HS-5 (cell line): ENCODE data around the gene REEP6.

ENCODE experiments used
- DNase-seq: peaks from one replicate; pipeline ENCODE4 v3.0.0-alpha.2; 2012; ENCODE audit warnings: low read depth

Gene REEP6

DNA sequence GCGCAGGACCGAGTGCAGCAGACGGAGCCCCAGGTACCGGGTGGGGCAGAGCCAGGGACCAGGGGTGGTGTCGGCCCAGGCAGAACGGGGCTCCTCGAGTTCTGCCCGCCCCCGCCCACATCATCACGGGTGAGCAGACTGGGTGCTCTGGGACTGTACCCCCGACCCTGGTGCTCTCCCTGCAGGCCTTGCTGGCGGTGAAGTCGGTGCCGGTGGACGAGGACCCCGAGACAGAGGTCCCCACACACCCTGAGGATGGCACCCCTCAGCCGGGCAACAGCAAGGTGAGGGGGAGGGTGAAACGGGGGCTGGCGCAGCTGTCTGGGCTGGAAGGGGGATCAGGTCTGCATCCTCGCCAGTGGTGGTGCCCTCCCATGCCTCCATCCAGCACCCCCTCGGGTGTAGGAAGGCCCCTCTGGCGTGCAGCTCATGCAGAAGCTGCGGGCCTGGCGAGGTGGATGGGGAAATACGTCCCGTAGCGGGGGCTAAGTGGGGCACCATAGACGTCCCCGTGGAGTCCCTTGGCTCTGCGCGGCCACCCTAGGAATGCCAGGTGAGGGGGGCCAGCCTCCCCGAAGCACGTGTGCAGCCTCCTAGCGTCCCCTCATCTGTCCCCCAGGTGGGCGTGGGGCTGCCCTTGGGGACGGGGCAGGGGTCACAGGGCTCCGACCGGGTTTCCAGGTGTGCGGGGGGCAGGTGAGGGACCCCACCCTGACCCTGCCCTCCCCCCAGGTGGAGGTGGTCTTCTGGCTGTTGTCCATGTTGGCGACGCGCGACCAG, 34.7 kb upstream of the REEP6 start:
- no peak for DNase-seq

DNA sequence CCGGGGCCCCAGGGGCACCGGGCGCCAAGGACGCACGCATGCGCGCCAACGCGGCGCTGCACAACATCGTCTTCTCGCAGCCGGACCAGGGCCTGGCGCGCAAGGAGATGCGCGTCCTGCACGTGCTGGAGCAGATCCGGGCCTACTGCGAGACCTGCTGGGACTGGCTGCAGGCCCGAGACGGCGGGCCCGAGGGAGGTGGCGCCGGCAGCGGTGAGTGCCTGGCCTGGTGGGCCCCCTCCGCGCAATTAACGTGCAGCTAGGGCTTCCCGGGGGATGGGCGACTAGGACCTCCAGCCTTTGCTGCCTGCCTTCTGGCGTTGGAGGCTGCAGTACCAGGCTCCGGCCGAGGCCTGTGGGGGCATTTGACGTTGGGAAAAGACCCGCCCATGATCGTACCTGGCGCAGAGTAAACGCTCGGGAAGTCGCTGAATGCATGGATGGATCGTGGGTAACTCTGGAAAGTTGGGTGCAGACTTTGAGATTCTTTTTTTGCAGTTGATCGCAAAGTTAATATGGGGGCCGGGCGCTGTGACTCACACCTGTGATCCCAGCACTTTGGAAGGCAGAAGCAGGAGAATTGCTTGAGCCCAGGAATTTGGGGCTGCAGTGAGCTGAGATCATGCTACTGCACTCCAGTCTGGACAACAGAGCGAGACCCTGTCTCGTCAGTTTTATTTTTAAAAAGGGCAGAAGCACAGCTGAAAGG, 33.8 kb upstream of the REEP6 start:
- no peak for DNase-seq

DNA sequence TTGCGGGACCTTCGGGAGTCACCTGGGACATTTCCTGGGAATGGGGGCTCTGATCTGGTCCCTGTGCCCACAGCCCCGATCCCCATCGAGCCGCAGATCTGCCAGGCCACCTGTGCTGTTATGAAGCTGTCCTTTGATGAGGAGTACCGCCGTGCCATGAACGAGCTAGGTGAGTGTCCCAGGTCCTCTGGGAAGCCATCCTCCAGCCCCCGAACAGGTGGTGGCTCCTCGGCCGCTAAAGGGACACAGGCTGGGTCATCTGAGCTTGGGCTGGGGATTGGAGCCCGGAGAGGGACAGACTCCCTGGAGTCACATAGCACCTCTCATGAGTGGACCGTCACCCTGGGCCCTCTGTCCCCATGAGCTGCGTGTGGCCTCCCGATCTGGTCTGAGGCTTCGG, 33.1 kb upstream of the REEP6 start:
- no peak for DNase-seq

DNA sequence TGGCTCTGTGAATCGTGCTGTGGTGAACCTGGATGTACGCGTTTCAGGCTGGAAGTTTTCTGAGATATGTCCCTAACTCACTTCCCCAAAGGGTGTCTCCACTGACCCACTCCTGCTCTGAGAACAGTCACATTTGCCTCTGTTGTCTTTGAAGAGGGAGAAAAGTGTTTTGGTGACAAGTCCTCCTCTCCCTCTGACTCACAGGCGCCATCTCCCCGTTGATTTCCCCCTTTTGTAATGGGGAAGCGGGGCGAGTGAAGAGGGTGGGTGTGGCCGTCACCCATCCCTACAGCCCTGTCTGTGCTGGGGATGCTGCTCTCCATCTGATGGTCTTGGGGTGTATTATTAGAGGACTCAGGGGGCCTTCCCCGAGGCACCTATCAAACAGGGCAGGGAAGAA, 31.5 kb upstream of the REEP6 start:
- DNase-seq, result no peak

DNA sequence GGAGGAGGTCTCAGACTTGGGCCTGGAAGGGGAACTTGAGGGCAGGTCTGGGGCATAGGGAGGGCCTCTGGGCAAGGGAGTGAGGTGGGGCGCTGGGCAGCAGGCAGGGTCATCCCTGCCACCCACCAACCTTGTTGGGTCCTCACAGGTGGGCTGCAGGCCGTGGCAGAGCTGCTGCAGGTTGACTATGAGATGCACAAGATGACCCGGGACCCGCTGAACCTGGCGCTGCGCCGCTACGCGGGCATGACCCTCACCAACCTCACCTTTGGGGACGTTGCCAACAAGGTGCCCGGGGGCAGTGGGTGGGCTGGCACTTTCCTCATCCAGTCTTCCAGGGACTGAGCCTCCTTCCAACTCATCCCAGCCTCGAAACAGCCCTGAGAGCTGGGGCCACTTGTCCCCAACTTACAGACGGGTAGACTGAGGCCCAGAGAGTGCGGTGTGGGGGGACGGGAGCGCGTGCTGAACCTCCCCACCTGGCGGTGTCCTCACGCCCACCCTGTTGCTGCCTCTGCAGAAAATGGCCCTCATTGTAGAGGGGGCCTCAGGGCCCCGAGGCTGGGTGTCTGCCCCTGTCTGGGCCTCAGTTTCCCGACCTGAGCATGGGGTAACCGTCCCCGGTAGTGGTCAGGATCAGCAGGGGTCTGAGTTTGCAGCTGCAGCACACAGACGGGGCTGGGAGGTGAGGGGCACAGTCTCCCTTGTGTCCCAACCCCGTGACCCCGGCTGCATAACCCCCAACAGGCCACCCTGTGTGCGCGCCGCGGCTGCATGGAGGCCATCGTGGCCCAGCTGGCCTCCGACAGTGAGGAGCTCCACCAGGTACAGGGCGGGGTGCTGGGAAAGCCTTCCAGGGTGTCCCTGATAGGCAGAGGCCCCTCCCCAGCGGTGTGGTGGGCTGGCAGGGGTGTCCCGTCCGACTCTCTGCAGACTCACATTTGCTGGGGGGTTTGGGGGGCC, 30.7 kb upstream of the REEP6 start:
- DNase-seq, result no peak

DNA sequence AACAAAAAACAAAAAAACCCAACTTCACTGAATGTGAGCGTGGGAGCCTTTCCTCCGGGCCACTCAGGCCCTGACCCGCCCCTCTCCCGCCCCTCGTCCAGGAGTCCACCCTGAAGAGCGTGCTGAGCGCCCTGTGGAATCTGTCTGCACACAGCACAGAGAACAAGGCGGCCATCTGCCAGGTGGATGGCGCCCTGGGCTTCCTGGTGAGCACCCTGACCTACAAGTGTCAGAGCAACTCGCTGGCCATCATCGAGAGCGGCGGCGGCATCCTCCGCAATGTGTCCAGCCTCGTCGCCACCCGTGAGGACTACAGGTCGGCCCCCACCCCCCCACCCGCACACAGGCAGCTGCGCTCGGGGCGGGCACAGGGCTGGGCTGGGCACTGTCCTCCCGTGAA, 29.1 kb upstream of the REEP6 start:
- no peak for DNase-seq

DNA sequence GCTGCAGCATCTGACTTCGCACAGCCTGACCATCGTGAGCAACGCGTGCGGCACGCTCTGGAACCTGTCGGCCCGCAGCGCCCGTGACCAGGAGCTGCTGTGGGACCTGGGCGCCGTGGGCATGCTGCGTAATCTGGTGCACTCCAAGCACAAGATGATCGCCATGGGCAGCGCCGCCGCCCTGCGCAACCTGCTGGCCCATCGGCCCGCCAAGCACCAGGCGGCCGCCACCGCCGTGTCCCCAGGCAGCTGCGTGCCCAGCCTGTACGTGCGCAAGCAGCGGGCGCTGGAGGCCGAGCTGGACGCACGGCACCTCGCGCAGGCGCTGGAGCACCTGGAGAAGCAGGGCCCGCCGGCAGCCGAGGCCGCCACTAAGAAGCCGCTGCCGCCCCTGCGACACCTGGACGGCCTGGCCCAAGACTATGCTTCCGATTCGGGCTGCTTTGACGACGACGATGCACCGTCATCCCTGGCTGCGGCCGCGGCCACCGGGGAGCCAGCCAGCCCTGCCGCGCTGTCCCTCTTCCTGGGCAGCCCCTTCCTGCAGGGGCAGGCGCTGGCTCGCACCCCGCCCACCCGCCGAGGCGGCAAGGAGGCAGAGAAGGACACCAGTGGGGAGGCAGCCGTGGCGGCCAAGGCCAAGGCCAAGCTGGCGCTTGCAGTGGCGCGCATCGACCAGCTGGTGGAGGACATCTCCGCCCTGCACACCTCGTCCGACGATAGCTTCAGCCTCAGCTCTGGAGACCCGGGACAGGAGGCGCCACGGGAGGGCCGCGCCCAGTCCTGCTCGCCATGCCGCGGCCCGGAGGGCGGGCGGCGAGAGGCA, 25.6 kb upstream of the REEP6 start:
- DNase-seq, result no peak

DNA sequence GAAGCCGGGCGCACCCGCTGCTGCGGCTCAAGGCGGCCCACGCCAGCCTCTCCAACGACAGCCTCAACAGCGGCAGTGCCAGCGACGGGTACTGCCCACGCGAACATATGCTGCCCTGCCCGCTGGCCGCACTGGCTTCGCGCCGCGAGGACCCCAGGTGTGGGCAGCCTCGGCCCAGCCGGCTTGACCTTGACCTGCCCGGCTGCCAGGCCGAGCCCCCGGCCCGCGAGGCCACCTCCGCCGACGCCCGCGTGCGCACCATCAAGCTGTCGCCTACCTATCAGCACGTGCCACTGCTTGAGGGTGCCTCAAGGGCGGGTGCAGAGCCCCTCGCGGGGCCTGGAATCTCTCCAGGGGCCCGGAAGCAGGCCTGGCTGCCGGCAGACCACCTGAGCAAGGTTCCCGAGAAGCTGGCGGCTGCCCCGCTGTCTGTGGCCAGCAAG, 24.9 kb upstream of the REEP6 start:
- no peak for DNase-seq

DNA sequence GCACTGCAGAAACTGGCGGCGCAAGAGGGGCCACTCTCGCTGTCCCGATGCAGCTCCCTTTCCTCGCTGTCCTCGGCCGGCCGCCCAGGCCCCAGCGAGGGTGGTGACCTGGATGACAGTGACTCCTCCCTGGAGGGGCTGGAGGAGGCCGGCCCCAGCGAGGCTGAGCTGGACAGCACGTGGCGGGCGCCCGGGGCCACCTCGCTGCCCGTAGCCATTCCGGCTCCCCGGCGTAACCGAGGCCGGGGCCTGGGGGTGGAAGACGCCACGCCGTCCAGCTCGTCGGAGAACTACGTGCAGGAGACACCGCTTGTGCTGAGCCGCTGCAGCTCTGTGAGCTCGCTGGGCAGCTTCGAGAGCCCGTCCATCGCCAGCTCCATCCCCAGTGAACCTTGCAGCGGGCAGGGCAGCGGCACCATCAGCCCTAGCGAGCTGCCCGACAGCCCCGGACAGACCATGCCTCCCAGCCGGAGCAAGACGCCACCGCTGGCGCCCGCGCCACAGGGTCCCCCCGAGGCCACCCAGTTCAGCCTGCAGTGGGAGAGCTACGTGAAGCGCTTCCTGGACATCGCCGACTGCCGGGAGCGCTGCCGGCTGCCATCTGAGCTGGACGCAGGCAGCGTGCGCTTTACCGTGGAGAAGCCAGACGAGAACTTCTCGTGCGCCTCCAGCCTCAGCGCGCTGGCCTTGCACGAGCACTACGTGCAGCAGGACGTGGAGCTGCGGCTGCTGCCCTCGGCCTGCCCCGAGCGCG, 24.3 kb upstream of the REEP6 start:
- no peak for DNase-seq

DNA sequence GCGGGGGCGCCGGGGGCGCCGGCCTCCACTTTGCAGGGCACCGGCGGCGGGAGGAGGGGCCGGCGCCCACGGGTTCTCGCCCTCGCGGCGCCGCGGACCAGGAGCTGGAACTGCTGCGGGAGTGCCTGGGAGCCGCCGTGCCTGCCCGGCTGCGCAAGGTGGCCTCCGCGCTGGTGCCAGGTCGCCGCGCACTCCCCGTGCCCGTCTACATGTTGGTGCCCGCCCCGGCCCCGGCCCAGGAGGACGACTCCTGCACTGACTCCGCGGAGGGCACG, 23.8 kb upstream of the REEP6 start:
- DNase-seq, result no peak

DNA sequence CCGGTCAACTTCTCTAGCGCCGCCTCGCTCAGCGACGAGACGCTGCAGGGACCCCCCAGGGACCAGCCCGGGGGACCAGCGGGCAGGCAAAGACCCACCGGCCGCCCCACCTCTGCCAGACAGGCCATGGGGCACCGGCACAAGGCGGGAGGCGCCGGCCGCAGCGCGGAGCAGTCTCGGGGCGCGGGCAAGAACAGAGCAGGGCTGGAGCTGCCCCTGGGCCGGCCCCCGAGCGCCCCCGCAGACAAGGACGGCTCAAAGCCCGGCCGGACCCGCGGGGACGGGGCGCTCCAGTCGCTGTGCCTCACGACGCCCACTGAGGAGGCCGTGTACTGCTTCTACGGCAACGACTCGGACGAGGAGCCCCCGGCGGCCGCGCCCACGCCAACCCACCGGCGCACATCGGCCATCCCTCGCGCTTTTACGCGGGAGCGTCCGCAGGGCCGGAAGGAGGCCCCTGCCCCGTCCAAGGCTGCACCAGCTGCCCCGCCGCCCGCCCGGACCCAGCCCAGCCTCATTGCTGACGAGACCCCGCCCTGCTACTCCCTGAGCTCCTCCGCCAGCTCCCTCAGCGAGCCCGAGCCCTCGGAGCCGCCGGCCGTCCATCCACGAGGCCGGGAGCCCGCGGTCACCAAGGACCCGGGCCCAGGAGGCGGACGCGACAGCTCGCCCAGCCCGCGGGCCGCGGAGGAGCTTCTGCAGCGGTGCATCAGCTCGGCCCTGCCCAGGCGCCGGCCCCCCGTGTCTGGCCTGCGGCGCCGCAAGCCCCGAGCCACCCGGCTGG, 23.3 kb upstream of the REEP6 start:
- no peak for DNase-seq

DNA sequence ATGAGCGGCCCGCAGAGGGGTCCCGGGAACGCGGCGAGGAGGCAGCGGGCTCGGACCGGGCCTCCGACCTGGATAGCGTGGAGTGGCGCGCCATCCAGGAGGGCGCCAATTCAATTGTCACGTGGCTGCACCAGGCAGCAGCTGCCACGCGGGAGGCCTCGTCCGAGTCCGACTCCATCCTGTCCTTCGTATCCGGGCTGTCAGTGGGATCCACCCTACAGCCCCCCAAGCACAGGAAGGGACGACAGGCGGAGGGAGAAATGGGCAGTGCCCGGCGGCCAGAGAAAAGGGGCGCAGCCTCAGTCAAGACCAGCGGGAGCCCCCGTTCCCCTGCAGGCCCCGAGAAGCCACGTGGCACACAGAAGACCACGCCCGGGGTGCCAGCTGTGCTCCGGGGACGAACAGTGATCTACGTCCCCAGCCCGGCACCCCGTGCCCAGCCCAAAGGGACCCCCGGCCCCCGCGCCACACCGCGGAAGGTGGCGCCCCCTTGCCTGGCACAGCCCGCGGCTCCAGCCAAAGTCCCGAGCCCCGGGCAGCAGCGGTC, 22.6 kb upstream of the REEP6 start:
- no peak for DNase-seq

DNA sequence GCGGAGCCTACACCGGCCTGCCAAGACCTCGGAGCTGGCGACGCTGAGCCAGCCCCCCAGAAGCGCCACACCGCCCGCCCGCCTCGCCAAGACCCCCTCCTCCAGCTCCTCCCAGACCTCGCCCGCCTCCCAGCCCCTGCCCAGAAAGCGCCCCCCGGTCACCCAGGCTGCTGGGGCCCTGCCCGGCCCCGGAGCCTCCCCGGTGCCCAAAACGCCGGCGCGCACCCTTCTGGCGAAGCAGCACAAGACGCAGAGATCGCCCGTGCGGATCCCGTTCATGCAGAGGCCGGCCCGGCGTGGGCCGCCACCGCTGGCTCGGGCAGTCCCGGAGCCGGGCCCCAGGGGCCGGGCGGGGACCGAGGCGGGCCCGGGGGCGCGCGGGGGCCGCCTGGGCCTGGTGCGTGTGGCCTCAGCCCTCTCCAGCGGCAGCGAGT, 22.1 kb upstream of the REEP6 start:
- DNase-seq, result no peak

DNA sequence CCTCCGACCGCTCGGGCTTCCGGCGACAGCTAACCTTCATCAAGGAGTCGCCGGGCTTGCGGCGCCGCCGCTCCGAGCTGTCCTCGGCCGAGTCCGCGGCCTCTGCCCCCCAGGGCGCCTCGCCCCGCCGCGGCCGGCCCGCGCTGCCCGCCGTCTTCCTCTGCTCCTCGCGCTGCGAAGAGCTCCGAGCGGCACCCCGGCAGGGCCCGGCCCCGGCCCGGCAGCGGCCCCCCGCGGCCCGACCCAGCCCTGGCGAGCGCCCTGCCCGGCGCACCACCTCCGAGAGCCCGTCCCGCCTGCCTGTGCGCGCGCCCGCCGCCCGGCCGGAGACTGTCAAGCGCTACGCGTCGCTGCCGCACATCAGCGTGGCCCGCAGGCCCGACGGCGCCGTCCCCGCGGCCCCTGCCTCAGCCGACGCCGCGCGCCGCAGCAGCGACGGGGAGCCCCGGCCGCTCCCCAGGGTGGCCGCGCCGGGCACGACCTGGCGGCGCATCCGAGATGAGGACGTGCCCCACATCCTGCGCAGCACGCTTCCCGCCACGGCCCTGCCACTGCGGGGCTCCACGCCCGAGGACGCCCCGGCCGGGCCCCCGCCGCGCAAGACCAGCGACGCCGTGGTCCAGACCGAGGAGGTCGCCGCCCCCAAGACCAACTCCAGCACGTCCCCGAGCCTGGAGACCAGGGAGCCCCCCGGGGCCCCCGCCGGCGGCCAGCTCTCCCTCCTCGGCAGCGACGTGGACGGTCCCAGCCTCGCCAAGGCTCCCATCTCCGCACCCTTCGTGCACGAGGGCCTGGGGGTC, 21.5 kb upstream of the REEP6 start:
- DNase-seq, result no peak

DNA sequence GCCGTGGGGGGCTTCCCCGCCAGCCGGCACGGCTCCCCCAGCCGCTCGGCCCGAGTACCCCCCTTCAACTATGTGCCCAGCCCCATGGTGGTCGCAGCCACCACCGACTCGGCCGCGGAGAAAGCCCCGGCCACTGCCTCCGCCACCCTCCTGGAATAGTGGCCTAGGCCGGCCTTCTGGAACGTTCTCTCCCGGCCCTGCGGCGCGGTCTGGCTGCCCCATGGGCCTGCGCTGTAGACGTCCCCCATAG, 21.0 kb upstream of the REEP6 start:
- DNase-seq, result no peak

DNA sequence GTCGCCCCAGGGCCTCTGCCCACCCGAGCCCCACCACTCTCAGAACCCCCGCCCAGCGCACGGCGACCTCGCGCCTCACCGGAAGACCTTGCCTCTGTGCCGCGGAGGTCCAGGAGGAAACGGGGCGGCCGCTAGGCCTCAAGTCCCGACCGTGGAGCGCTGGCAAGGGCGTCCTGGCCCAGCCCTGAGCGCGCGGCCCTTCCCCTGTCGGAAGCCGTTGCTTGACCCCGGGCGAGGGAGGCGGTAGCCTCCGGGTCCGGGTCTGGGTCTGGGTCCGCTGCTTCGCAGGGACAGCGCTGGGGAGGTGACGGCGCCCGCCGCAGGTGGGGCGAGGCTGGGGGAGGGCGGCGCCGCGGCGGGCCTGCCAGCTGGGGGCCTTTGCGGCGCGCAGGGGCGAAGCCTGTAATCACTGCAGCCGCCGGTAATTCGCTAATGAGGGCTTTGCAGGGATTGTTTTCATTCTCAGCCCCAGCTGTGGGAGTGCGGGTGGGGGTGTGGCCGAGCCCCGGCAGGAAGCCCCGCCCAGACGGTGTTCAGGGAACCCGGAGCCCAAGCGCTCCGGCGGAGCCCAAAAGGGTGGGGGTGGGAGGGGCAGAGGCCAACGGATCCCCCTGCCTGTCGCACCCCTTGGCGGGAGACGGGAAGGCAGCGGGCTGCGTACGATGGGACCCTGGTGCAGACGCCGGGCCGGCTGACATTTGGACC, 20.5 kb upstream of the REEP6 start:
- no peak for DNase-seq

DNA sequence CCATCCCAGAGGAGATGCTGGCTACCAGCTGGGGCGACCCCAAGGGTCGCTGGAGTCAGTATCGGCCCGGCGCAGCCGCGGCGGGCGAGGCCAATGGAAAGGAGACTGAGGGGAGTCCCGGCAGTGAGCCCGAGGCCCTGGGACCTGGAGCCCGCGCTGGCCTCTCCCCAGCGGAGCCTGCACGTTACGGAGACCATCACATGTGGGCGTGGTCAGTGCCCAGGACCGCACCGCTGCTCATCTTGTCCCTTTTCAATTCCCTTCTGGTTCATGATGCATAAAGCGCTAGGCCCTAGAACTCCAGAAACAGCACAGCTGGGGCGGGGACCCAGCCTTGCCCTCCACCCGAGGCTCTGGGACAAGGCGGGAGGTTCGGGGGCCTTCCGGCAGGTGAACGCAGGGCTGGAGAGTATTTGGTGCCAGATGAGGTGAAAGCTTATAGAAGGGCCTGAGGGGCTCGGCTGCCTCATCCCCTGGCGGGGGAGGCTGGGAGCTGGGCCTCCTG, 19.9 kb upstream of the REEP6 start:
- DNase-seq, result no peak

DNA sequence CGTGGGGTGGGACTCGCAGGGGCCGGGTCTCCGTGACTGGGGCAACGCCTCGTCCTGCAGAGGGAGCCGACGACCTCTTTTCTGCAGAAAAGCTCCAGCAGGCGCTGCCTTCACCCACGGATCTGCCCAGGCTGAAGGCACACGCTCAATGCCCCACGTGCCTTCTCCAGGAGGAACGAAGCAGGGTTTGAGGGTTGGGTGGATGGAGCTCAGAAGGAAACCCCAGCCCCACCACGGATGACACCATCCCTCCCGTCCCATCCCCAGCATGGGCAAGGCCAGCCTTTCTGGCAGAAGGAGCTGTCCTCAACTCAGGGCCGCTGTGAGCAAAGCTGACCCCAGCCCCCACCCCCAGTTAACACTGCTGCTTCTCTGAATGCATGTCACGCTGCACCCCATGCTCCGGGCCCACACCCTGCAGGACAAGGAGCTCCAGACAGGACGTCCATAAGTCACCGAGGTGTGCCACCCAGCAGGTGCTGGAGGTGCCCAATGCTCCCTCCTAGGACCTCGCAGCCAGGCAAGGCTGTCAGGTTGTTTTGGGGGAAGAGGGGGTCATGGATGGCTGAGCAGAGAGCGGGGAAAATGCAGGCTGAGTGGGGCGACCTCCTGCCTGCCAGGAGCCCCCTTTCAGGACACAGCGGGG, 19.3 kb upstream of the REEP6 start:
- no peak for DNase-seq
